Activated CD4-positive, alpha-beta T cell treated with anti-CD3 and anti-CD28 coated beads, Interleukin-2, amount 10 ng/mL, durations not matched to agents 7 days and 5 days (primary cell): ENCODE measurements around the gene OR7D2. TPM values are rescaled to one million over a fixed set of nuclear protein-coding genes. Genes with fewer than 3 reads are reported as not detected.

Experiments
- CTCF ChIA-PET: fragments of 350-600 bp; sonication (Branson Sonifier 250); formaldehyde crosslinking; loops from one replicate; lab custom pipeline; 2021; ENCODE audit warnings: antibody characterized with exemption; lab: Charles Lee
- POLR2A ChIA-PET: fragments of 350-600 bp; sonication (Branson Sonifier 250); formaldehyde crosslinking; loops from one replicate; lab custom pipeline; 2021; ENCODE audit warnings: antibody characterized with exemption; lab: Charles Lee
- DNase-seq: peaks from one replicate; pipeline ENCODE4 v3.0.0-alpha.2; 2020
- H3K27ac Mint-ChIP-seq: one replicate; pipeline ENCODE4 v1.8.0; 2021; ENCODE audit warnings: mild to moderate bottlenecking, moderate library complexity, mixed read lengths
- H3K27me3 Mint-ChIP-seq: one replicate; pipeline ENCODE4 v1.8.0; 2021; ENCODE audit warnings: mixed read lengths
- H3K36me3 Mint-ChIP-seq: one replicate; pipeline ENCODE4 v1.8.0; 2021; ENCODE audit warnings: low read depth, mixed read lengths
- H3K4me1 Mint-ChIP-seq: one replicate; pipeline ENCODE4 v1.8.0; 2021; ENCODE audit warnings: mixed read lengths
- H3K4me3 Mint-ChIP-seq: one replicate; pipeline ENCODE4 v1.8.0; 2021; ENCODE audit warnings: mild to moderate bottlenecking, moderate library complexity, mixed read lengths
- H3K9me3 Mint-ChIP-seq: one replicate; pipeline ENCODE4 v1.8.0; 2021; ENCODE audit warnings: mixed read lengths
- total RNA-seq, 2 experiments: library from RNA; stranded (reverse); gene quantifications; one replicate each; pipeline ENCODE4 v1.2.3, GENCODE V29; 2021

Gene OR7D2
- not detected for total RNA-seq

GRCh38 chr19:9178901-9179300 lies at the start of gene OR7D2:
TSS of gene OR7D2 (plus strand) at chr19:9178979. CDS start at chr19:9185782, 6,803 bp downstream.
- Mint-ChIP-seq H3K27me3 (no peaks in the 10 kb centered on the region), H3K36me3 (no peaks in the 10 kb centered on the region), H3K27ac (no peak within 1 kb of the TSS), H3K4me3 (no peak within 1 kb of the TSS), H3K9me3 (peaks cover 8% of the 10 kb centered on the region), H3K4me1 (no peaks in the 10 kb centered on the region)
- POLR2A ChIA-PET = interaction anchor here (0.6 kb wide), 1 partner anchor 37 kb away, joined by 6 read pairs; no protein-coding TSS in a partner anchor
- CTCF ChIA-PET = no interaction called here
- no peak for DNase-seq

GRCh38 chr19:9130965-9131364 lies 47.8 kb upstream of the OR7D2 start:
- no peaks in the 10 kb centered on the region for H3K36me3 Mint-ChIP-seq
- ChIA-PET CTCF (interaction anchor here (1.4 kb wide), 1 partner anchor 28 kb away, joined by 3 read pairs; no protein-coding TSS in a partner anchor), POLR2A (no interaction called here)
- no peak overlapping the region for H3K27ac Mint-ChIP-seq
- DNase-seq = no peak
- no peaks in the 10 kb centered on the region for H3K4me1 Mint-ChIP-seq
- H3K27me3 Mint-ChIP-seq = no peaks in the 10 kb centered on the region
- H3K9me3 Mint-ChIP-seq = no peaks in the 10 kb centered on the region
- no peak overlapping the region for H3K4me3 Mint-ChIP-seq

GRCh38 chr19:9132422-9132821 lies 46.4 kb upstream of the OR7D2 start:
- CTCF ChIA-PET = interaction anchor here (0.6 kb wide), 4 partner anchors 389 to 1184 kb away, joined by 3 to 8 read pairs (median 3); no protein-coding TSS in a partner anchor

GRCh38 chr19:9139609-9140158 lies 39.1 kb upstream of the OR7D2 start:
- Mint-ChIP-seq H3K4me1 (peaks cover 38% of the 10 kb centered on the region), H3K27ac (peak overlapping the region; percentile 96), H3K27me3 (no peaks in the 10 kb centered on the region), H3K36me3 (peaks cover 35% of the 10 kb centered on the region), H3K4me3 (peak overlapping the region; percentile 92), H3K9me3 (peaks cover 16% of the 10 kb centered on the region)
- ChIA-PET CTCF (no interaction called here), POLR2A (no interaction called here)
- no peak for DNase-seq

More at GRCh38 chr19:9132422-9132821, 46.4 kb upstream of the OR7D2 start:
- POLR2A ChIA-PET = no interaction called here
- Mint-ChIP-seq H3K27ac (no peak overlapping the region), H3K4me1 (peaks cover 7% of the 10 kb centered on the region), H3K27me3 (no peaks in the 10 kb centered on the region), H3K4me3 (no peak overlapping the region), H3K9me3 (no peaks in the 10 kb centered on the region), H3K36me3 (no peaks in the 10 kb centered on the region)
- no peak for DNase-seq

GRCh38 chr19:9140159-9140874 lies 38.5 kb upstream of the OR7D2 start, which contains the start of gene ZNF317:
TSS of gene ZNF317 (plus strand) at chr19:9140397. CDS start at chr19:9156017, 15,620 bp downstream.
- H3K4me3 Mint-ChIP-seq = peak within 1 kb of the TSS; percentile 92
- DNase-seq = peak; percentile 96
- CTCF ChIA-PET = no interaction called here
- peaks cover 41% of the 10 kb centered on the region for H3K36me3 Mint-ChIP-seq
- peaks cover 38% of the 10 kb centered on the region for H3K4me1 Mint-ChIP-seq
- H3K27me3 Mint-ChIP-seq = no peaks in the 10 kb centered on the region
- POLR2A ChIA-PET = no interaction called here
- peak within 1 kb of the TSS; percentile 96 for H3K27ac Mint-ChIP-seq
- H3K9me3 Mint-ChIP-seq = peaks cover 19% of the 10 kb centered on the region

- no peak for DNase-seq
- POLR2A ChIA-PET = no interaction called here
- peaks cover 48% of the 10 kb centered on the region for H3K9me3 Mint-ChIP-seq
- CTCF ChIA-PET = no interaction called here
- H3K27ac Mint-ChIP-seq = no peak overlapping the region
- no peak overlapping the region for H3K4me3 Mint-ChIP-seq
- peaks cover 32% of the 10 kb centered on the region for H3K4me1 Mint-ChIP-seq
- H3K36me3 Mint-ChIP-seq = peaks cover 82% of the 10 kb centered on the region
- H3K27me3 Mint-ChIP-seq = no peaks in the 10 kb centered on the region
These were observed 33.9 kb upstream of the OR7D2 start for GRCh38 chr19:9144920-9145319.

GRCh38 chr19:9146882-9147281 lies 31.9 kb upstream of the OR7D2 start:
- CTCF ChIA-PET = no interaction called here
- no peak overlapping the region for H3K27ac Mint-ChIP-seq
- DNase-seq = no peak
- H3K4me3 Mint-ChIP-seq = no peak overlapping the region
- peaks cover 63% of the 10 kb centered on the region for H3K9me3 Mint-ChIP-seq
- POLR2A ChIA-PET = no interaction called here
- no peaks in the 10 kb centered on the region for H3K27me3 Mint-ChIP-seq
- peaks cover 23% of the 10 kb centered on the region for H3K4me1 Mint-ChIP-seq
- H3K36me3 Mint-ChIP-seq = peaks cover 89% of the 10 kb centered on the region

GRCh38 chr19:9148697-9149096 lies 30.1 kb upstream of the OR7D2 start:
- H3K4me3 Mint-ChIP-seq = no peak overlapping the region
- no peak for DNase-seq
- H3K9me3 Mint-ChIP-seq = peaks cover 66% of the 10 kb centered on the region
- H3K27me3 Mint-ChIP-seq = no peaks in the 10 kb centered on the region
- ChIA-PET POLR2A (no interaction called here), CTCF (no interaction called here)
- H3K4me1 Mint-ChIP-seq = peaks cover 13% of the 10 kb centered on the region
- no peak overlapping the region for H3K27ac Mint-ChIP-seq
- H3K36me3 Mint-ChIP-seq = peaks cover 92% of the 10 kb centered on the region

- no peaks in the 10 kb centered on the region for H3K27me3 Mint-ChIP-seq
- peaks cover 65% of the 10 kb centered on the region for H3K9me3 Mint-ChIP-seq
- H3K4me1 Mint-ChIP-seq = peaks cover 15% of the 10 kb centered on the region
- peaks cover 93% of the 10 kb centered on the region for H3K36me3 Mint-ChIP-seq
- no peak overlapping the region for H3K27ac Mint-ChIP-seq
- DNase-seq = no peak
- POLR2A ChIA-PET = no interaction called here
- H3K4me3 Mint-ChIP-seq = no peak overlapping the region
- CTCF ChIA-PET = no interaction called here
These were observed 28.8 kb upstream of the OR7D2 start for GRCh38 chr19:9149997-9150396.

GRCh38 chr19:9150650-9151049 lies 28.1 kb upstream of the OR7D2 start:
- Mint-ChIP-seq H3K36me3 (peaks cover 93% of the 10 kb centered on the region), H3K4me1 (peaks cover 18% of the 10 kb centered on the region), H3K27ac (no peak overlapping the region), H3K9me3 (peaks cover 68% of the 10 kb centered on the region), H3K4me3 (no peak overlapping the region), H3K27me3 (no peaks in the 10 kb centered on the region)
- no peak for DNase-seq
- CTCF ChIA-PET = no interaction called here
- POLR2A ChIA-PET = no interaction called here

GRCh38 chr19:9151367-9151766 lies 27.4 kb upstream of the OR7D2 start:
- no peak overlapping the region for H3K27ac Mint-ChIP-seq
- no peaks in the 10 kb centered on the region for H3K27me3 Mint-ChIP-seq
- H3K36me3 Mint-ChIP-seq = peaks cover 96% of the 10 kb centered on the region
- H3K9me3 Mint-ChIP-seq = peaks cover 69% of the 10 kb centered on the region
- no peak overlapping the region for H3K4me3 Mint-ChIP-seq
- POLR2A ChIA-PET = no interaction called here
- CTCF ChIA-PET = no interaction called here
- no peak for DNase-seq
- H3K4me1 Mint-ChIP-seq = peaks cover 18% of the 10 kb centered on the region

GRCh38 chr19:9155591-9155990 lies 23.2 kb upstream of the OR7D2 start:
- Mint-ChIP-seq H3K36me3 (peaks cover 97% of the 10 kb centered on the region), H3K9me3 (peaks cover 59% of the 10 kb centered on the region), H3K4me3 (no peak overlapping the region), H3K27me3 (no peaks in the 10 kb centered on the region), H3K27ac (no peak overlapping the region), H3K4me1 (peaks cover 12% of the 10 kb centered on the region)
- ChIA-PET CTCF (no interaction called here), POLR2A (no interaction called here)
- no peak for DNase-seq

GRCh38 chr19:9156304-9156703 lies 22.5 kb upstream of the OR7D2 start:
- ChIA-PET CTCF (no interaction called here), POLR2A (no interaction called here)
- H3K27ac Mint-ChIP-seq = no peak overlapping the region

More at GRCh38 chr19:9156304-9156703, 22.5 kb upstream of the OR7D2 start:
- peaks cover 61% of the 10 kb centered on the region for H3K9me3 Mint-ChIP-seq
- no peak overlapping the region for H3K4me3 Mint-ChIP-seq
- peaks cover 9% of the 10 kb centered on the region for H3K4me1 Mint-ChIP-seq
- no peaks in the 10 kb centered on the region for H3K27me3 Mint-ChIP-seq
- DNase-seq = no peak
- H3K36me3 Mint-ChIP-seq = peaks cover 98% of the 10 kb centered on the region
